GM18520 (cell line): ENCODE data around the gene HOMEZ.

Experiments used
- ATAC-seq: cut with Tn5 transposase; IDR thresholded peaks from one replicate; pipeline ENCODE4 v1.9.1; 2021; ENCODE audit not compliant: unreplicated experiment

Gene HOMEZ

DNA sequence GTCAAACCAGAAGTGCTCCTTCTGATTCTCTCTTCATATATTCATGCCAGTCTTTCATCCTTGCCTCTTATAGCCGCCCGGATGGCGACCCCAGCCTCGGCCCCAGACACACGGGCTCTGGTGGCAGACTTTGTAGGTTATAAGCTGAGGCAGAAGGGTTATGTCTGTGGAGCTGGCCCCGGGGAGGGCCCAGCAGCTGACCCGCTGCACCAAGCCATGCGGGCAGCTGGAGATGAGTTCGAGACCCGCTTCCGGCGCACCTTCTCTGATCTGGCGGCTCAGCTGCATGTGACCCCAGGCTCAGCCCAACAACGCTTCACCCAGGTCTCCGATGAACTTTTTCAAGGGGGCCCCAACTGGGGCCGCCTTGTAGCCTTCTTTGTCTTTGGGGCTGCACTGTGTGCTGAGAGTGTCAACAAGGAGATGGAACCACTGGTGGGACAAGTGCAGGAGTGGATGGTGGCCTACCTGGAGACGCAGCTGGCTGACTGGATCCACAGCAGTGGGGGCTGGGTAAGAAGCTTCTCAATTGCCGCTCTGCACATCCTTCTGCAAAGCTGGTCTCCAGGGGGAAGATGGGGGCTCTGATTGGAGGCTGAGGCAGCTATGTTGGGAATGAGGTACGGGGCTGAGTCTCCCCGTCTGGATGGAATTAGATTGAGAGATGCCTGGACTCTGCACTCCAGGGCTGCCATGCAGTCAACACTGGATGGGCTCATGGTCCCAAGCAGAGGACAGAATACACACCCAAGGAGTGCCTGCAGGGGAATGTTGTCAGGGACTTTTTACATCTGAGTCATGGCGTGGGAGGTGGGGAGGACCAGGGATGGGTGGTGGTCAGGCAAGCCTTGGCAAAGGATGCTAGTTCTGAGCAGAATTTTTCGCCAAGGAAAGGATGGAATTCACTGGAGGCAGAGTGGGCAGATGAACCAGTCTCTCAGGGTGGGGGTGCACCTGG lies 22.0 kb upstream of the HOMEZ start:
- no peak for ATAC-seq

DNA sequence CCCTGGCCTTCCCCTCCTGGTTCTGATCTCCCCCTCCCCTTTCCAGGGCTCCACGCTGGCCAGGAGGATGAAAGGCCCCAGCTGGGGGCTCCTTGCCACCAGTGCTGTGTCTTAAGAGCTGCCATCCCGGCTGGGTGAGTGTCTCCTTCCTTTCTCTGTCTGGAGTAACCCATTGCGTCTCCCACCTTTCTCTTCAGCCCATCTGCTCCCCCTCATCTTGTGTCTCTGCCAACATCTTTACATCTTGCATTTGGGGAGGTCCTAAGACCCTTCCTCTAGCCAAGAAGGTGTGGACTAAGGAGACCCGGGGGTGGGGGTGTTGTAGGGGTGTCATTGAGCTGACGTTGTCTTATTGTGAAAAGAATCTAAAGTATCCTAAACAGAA lies 21.2 kb upstream of the HOMEZ start:
- ATAC-seq = no peak

DNA sequence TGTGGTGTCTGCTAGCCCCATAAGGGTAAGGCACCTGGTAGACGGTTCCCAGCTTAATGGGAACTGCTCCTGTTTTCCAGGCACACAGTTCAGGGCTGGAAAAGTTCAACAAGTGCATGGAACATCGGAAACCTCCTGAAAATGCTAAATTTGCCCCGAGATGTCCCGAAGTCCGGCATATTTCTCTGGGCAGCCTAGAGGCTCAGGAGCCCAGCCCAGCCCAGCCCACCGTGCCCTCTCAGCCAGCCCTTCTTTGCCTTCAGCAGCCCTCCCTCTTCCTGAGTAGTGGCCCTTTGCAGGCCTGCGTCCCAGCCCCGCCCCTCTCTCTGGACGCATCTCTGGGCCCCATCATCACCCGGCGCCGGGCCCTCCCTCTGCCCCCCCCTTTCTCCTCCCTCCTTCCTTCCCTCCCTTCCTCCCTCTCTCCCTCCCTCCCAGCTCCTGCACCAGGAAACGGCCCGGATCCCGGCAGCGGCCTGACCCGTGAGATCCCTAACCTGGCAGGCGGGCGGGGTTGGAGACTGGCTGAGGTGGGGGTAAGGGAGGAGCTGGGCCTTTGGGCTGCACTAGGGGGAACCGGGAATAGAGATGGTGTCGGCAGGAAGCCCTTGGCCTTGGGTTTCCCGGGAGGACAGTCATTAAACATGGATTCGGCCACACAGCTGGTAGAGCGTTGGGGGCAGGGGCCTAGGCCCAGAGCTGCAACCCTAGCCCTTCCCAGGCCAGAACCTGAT lies 20.6 kb upstream of the HOMEZ start, which contains the start of gene BCL2L2:
TSS of gene BCL2L2 (plus strand) at position 422 of the 734 bp plus-strand sequence. CDS start 935 bp downstream, outside the sequence.
- ATAC-seq = no peak

DNA sequence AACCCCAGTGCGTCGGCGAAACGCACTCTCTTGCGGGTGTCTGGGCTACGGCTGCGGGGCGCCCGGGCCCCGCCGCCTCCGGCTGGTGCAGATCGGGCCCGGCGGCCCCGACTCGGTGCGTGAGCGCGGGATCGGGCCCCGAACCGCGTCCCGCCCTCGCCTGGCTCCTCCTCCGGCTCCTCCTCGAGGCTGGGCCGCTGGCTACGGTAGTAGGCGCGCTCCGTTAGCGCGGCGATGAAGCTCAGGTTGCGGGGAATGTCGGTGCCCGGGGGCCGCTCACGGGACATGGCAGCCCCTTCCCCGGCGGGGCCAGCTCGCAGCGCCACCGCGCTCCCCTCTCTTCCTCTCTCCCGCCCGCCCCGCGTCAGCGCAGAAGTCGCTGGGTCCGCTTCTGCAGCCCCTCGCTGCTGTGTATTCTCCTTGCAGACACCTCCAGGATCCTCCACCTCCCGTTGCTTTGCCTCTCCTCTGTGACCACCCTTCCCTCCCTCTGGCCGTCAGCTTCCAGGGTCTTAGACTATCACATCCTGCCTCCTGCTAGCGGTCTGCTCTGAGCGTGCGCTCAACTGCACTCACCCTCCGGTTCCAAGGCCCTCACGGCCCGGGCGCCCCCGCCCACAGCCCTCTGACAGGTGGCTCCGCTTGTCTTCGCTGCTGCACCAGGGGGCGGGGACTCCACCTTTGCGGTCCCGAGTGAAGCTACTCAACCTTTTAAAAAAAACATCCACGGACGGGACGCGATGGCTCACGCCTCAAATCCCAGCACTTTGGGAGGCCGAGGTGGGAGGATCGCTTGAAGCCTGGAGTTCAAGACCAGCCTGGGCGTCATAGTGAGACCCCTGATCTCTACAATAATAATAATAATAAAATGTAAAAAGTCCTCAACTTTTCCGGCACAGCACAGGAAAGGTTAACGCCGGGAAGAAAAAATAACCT lies 16.6 kb upstream of the HOMEZ start, which contains the start of gene PPP1R3E:
TSS of gene PPP1R3E (minus strand) at position 570 of the 936 bp plus-strand sequence. CDS start at position 287, 283 bp downstream.
- ATAC-seq = no peak

DNA sequence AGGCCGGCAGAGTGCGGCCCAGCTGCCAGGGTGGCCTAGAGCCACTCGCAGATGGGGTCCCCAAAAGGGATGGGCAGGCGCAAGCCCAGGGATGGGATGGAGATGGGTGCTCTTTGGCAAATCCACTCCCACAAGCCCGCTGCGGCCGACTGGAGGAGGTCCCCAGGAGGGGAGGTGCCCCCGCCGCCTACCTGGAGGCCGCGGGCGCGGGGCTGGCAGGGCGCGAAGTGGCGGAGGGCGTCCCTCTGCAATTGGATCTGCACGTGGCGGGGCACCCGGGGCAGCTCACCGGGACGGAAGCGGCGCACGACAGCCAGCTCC lies 16.0 kb upstream of the HOMEZ start:
- ATAC-seq = no peak

DNA sequence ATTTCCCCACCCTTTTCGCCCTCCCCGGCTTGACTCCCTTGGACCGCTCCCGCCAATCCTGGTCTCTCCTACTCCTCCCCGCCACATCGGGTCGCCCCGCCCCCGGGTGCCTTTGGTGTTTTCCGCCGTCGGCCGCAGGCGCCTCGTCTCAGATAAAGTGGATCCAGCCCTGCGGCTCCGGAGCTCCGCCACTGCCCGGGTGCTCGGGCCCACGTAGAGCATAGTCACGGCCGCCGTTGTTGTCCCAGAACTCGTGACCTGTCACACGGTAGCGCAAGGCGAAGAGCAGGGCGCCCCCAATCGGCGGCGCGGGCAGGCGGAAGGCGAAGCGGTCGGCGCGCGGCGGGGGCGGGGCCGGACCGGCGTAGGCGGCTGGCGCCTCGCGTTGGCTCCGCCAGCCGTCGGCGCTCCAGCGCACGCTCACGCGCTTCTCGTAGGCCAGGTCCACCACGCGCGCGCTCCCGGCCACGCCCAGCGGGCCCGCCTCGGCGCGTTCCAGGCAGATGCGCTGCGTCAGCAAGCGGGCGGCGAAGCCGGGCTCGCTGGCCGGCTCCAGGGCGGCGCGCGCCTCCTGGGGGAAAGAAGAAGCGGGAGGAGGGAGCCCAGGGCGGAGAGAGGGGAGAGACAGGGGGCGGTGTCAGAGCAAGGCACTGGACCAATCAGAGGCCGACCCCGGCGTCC lies 15.5 kb upstream of the HOMEZ start:
- peak; percentile 78 for ATAC-seq

DNA sequence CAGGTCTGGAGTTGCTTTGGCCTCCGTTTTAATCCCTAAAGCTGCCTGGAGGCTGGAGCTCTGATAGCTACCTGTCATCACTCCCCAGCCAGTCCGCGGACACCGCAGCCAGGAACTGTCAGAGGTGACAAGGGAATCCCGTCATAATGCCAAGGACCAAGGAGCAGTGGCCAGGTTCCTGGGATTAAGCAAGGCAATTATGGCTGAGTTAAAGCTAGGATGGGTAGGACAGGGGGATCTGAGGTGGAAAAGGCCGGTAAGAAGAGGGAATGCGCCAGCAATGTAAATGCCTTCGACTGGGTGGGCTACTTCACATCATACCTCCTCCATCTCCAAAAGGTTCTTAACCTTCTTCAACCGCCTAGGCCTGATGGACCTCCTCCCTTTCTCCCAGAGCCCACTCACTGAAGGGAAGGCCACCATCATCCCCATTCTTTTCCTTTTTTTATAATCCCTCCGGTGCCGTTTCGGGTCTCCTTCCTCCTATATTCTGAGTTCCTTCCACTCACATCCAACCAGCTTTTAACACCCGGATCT lies 14.8 kb upstream of the HOMEZ start:
- ATAC-seq = no peak

DNA sequence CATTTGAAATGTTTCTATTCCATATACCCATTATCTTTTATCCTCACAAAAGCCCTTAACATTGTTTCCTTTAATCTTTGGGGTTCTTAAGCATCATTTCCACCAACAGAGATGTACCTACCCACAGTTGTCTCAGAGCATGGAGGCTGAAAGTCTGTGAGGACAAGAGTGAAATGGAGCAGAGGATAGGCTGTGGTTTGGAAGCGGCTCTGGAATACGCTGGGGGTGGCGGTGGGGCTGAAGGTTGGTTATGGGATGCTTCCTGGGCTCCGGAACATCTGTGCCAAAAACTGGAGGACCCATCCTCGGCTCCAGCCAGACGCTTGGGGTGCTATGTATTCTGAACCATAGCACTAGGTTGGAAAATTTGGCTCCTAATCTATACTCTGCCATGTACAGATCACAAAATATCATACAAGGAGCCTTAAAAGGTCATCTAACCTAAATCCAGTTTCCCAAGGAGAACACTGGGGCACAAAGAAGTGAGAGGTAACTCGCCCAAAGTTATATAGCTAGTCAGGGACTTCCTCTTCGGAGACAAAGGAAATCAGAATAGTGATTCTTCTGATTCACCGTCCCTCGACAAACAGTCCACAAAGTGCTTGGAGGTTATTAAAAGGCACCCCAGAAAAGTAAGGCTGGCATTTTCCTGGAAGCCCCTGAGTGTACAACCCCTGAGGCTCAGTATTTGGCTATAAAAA lies 14.2 kb upstream of the HOMEZ start:
- ATAC-seq = no peak

DNA sequence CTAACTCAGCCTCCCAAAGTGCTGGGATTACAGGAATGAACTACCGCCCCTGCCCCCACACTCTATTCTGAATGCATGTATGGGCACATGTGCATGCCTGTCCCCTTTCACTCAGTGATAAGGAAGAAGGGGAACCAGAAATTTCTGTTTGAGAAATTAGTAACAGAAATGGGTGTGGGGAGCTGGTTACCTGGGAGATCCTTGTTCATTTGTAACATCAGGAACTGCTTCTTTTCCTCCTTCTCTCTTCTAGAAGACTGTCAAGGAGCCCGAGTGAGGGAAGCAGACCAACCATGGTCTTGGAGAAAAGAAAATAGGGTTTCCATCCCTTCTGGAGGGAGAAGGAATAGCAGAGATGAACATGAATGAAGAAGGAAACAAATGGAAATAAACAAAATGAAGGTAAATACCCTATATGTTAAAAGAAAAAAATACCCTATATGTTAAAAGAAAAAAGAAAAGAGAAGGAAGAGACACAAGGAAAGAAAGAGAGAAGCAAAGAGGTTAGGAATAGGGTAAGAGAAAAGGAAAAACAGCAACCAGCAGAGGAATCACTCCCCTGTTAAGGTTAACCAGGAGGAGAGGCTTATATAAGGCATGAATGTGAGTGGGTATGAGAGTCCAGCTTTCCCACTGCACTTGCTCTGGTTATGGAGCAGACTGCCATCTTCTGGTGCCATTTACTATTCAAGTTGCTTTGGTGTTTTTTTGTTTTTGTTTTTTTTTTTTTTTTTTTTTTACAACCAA lies 13.5 kb upstream of the HOMEZ start:
- no peak for ATAC-seq

DNA sequence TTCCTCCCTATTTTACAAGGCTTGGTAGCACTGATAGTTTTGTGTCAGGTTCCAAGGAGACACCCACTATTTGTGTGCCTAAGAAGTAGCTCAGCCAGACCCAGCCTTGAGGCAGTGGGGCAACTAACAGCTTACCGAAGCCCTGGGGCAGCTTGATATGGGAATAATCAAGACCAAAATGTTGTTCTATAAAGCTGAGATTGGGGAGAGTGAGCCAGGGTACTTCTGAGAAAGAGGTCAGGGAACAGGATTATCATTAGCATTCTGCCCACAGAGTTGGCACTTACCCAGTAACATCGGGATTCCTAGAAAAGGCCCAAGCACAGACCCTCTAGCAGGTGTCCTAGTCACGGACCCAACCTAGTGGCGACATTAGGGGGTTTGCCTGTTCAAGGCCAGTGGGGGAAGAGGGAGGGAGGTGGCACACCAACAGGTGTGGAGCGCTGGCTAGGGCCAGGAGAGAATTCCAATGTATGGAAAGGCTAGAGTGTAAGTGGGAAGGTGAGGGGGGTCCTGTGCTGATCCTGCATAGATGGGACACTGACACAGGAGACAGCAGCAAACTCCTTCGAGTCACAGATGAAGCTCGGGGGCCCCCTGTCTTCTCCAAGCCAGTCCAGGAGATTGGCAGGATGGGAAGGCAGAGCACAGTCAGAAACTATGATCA lies 11.8 kb upstream of the HOMEZ start:
- no peak for ATAC-seq

DNA sequence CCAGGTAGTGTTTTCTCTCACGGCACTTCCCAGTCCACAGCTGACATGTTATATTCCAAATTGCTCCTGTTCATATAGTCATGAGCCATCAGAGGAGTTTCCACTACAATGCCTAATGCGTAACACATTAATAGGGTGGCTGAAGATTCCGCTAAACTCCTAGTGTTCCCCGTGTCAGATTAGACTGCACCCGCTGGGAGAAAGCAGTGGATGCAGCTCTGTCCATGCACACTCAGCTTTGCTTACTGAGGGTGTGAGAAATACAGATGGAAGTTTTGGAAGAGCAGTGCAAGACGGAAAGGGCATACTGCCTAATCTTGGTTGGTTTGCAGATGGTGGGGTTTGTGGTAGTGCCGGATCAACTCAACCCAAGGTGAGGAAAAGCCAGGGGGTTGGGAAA lies 11.2 kb upstream of the HOMEZ start:
- ATAC-seq = no peak

DNA sequence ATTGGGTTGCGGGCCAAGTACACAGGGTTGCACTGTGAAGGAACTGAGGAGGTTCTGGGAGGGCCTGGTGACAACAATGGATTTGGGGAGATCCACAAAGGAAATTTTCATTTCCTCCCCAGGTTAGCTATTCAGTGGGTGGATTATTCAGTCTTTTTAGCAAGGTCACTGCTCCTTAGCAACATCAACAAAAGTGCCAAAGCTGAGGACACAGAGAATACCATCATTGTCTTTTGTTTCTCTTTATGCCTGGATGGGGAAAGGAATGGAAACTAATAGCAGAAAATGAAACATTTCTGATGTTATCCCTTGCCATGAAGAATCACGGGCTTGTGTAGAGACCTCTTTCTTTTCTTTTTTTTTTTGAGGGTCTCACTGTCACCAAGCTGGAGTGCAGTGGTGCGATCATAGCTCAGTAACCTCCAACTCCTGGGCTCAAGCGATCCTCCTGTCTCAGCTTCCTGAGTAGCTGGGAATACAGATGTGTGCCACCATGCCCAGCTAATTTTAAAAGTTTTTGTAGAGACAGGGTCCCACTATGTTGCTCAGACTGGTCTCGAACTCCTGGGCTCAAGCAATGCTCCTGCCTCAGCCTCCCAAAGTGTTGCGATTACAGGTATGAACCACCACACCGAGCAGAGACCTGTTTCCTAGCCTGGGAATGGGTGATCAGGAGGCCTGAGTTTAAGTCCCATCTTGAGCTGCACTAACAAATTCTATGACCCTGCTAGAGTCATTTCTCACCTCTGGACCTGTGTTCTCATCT lies 10.3 kb upstream of the HOMEZ start:
- ATAC-seq = no peak

DNA sequence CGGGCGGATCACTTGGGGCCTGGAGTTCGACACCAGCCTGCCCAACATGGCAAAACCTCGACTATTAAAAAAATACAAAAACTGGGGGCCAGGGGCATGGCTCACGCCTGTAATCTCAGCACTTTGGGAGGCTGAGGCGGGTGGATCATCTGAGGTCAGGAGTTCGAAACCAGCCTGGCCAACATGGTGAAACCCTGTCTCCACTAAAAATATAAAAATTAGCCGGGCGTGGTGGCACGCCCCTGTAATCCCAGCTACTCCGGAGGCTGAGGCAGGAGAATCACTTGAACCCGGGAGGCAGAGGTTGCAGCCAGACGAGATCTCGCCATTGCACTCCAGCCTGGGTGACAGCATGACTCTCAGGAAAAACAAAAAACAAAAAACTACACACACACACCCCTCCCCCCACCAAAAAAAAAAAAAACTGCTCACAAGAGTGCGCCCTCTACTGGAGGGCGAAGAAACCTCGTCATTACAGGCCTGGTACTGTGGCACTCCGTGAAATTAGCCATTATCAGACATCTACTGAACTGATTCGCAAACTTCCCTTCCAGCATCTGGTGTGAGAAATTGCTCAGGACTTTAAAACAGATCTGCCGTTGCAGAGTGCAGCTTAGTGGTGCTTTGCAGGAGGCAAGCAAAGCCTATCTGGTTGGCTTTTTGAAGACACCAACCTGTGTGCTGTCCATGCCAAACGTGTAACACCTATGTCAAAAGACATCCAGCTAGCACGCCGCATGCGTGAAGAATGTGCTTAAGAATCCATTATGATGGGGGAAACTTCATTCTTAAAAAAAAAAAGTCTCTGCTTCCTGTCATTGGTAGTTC lies 9.0 kb upstream of the HOMEZ start:
- no peak for ATAC-seq

DNA sequence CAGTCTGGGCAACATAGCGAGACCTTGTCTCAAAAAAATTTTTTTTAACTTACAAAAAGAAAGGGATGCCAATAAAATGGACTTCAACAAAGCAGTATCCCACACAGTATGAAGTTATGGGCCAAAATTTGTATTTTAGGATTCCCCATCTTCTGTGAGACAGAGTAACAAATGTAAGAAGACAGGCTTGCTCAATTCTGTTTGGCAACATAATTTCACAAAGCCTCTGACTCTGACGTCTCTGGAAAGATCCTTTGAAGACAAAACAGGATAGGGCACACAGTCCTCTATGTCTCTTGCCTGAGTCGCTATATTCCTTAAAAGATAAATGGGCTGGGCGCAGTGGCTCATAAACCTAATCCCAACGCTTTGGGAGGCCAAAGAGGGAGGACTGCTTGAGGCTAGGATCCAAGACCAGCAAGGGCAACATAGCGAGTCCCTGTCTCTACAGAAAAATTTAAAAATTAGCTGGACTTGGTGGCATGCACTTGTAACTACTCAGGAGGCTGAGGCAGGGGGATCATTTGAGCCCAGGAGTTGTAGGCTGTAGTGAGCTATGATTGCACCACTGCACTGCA lies 1.1 kb upstream of the HOMEZ start:
- ATAC-seq = no peak

DNA sequence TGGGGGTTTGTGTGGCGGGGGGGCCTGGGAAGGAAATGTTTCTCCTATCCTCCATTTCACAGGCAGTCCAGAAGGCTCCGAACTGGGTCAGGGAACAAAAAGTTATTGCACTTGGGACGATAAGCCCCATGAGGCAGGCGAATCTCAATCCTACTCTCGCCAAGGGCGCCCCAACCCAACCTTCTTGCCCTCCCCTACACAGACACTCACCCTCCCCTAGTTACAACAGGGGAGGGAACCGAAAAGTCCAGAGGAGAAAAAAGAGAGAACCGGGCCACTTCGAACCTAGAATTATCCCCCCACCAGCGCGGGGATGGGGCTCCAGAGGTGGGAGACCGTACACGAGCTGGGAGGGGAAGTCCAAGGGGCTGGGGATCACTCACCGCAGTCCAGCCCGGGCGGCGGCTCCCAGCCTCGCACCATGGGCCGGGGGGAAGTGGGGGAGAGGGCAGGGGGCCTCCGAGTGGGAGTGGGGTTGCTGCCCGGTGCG lies 357 bp downstream of the HOMEZ start:
- peak; percentile 3 for ATAC-seq
